ENCODE data around the gene PARD3B. TPM values are rescaled to one million over a fixed set of nuclear protein-coding genes. Genes with fewer than 3 reads are reported as not detected.

PARD3B gene
- total RNA-seq, 4 donors from 2014 or later: 32.6 to 65.7 (median 38.6) TPM

- TF ChIP-seq POLR2A (IDR thresholded peaks at IDR 0.05): no peak
- no peak for TF ChIP-seq POLR2AphosphoS5 (IDR thresholded peaks at IDR 0.05)
- peak in 4 of 5 experiments; percentile 18 to 33 (median 26) for TF ChIP-seq CTCF (IDR thresholded peaks at IDR 0.05)
- in situ Hi-C loops (cut with MboI; ENCODE audit: low pct_ligation_motif_present in 1 of 4, low pct_unique_long_range_greater_than_20kb in 1 of 4, low sequenced_read_pairs in 3 of 4) (no loop called here), intact Hi-C loops (cut with DNase I; ENCODE audit: low total_unique reads) (no loop called here)
- Histone ChIP-seq H3K36me3 (no peaks in the 10 kb centered on the region), H3K9me3 (no peaks in the 10 kb centered on the region), H3K27ac (no peak overlapping the region), H3K4me3 (no peak overlapping the region), H3K4me1 (no peaks in the 10 kb centered on the region), H3K27me3 (no peaks in the 10 kb centered on the region)
- WGBS, 2 donors (ENCODE audit: low coverage in 1 of 2): 86 to 97% methylated on average over 2 of the region's 2 CpGs
- no peak for DNase-seq
Observed at GRCh38 chr2:205323929-205324328, 778.7 kb downstream of the PARD3B start.

- in situ Hi-C loops (cut with MboI; ENCODE audit: low pct_ligation_motif_present in 1 of 4, low pct_unique_long_range_greater_than_20kb in 1 of 4, low sequenced_read_pairs in 3 of 4): no loop called here
- Histone ChIP-seq H3K9me3 (no peaks in the 10 kb centered on the region), H3K27me3 (no peaks in the 10 kb centered on the region), H3K4me3 (no peak overlapping the region), H3K27ac (no peak overlapping the region), H3K36me3 (no peaks in the 10 kb centered on the region), H3K4me1 (no peaks in the 10 kb centered on the region)
- intact Hi-C loops (cut with DNase I; ENCODE audit: low total_unique reads): no loop called here
- DNase-seq: no peak
- TF ChIP-seq POLR2AphosphoS5 (IDR thresholded peaks at IDR 0.05) (no peak), EP300 (IDR thresholded peaks at IDR 0.05; ENCODE audit: low read depth) (no peak), POLR2A (IDR thresholded peaks at IDR 0.05) (no peak), CTCF (IDR thresholded peaks at IDR 0.05) (no peak)
Observed at GRCh38 chr2:205324355-205324754, 779.1 kb downstream of the PARD3B start.

GRCh38 chr2:205333351-205333750 lies 788.1 kb downstream of the PARD3B start:
- no peak overlapping the region for H3K4me3 ChIP-seq
- WGBS, 2 donors (ENCODE audit: low coverage in 1 of 2): 76 to 90% methylated on average over 1 of the region's 1 CpG
- intact Hi-C loops (cut with DNase I; ENCODE audit: low total_unique reads) (no loop called here), in situ Hi-C loops (cut with MboI; ENCODE audit: low pct_ligation_motif_present in 1 of 4, low pct_unique_long_range_greater_than_20kb in 1 of 4, low sequenced_read_pairs in 3 of 4) (no loop called here)
- H3K36me3 ChIP-seq: no peaks in the 10 kb centered on the region
- H3K27me3 ChIP-seq: no peaks in the 10 kb centered on the region
- TF ChIP-seq POLR2A (IDR thresholded peaks at IDR 0.05): no peak
- TF ChIP-seq EP300 (IDR thresholded peaks at IDR 0.05; ENCODE audit: low read depth): no peak
- no peak for TF ChIP-seq CTCF (IDR thresholded peaks at IDR 0.05)
- no peak for TF ChIP-seq POLR2AphosphoS5 (IDR thresholded peaks at IDR 0.05)
- no peak for DNase-seq
- no peaks in the 10 kb centered on the region for H3K9me3 ChIP-seq
- no peaks in the 10 kb centered on the region for H3K4me1 ChIP-seq
- H3K27ac ChIP-seq: no peak overlapping the region

GRCh38 chr2:205337274-205337673 lies 792.0 kb downstream of the PARD3B start:
- Histone ChIP-seq H3K4me1 (no peaks in the 10 kb centered on the region), H3K27ac (no peak overlapping the region), H3K4me3 (no peak overlapping the region), H3K27me3 (no peaks in the 10 kb centered on the region), H3K9me3 (no peaks in the 10 kb centered on the region), H3K36me3 (no peaks in the 10 kb centered on the region)
- in situ Hi-C loops (cut with MboI; ENCODE audit: low pct_ligation_motif_present in 1 of 4, low pct_unique_long_range_greater_than_20kb in 1 of 4, low sequenced_read_pairs in 3 of 4): no loop called here
- DNase-seq: no peak
- TF ChIP-seq POLR2AphosphoS5 (IDR thresholded peaks at IDR 0.05) (no peak), POLR2A (IDR thresholded peaks at IDR 0.05) (no peak), CTCF (IDR thresholded peaks at IDR 0.05) (no peak), EP300 (IDR thresholded peaks at IDR 0.05; ENCODE audit: low read depth) (no peak)
- intact Hi-C loops (cut with DNase I; ENCODE audit: low total_unique reads): no loop called here

Data from transverse colon (tissue), 4 donors.